GM21390 (cell line): ENCODE data around the gene DNAH3.
"Not testable (repeated sequence)": the region's sequence is repeated elsewhere in the genome, so short reads cannot be mapped to it uniquely, and the experiment has no call there.

Source experiments
- ATAC-seq: cut with Tn5 transposase; IDR thresholded peaks from one replicate; pipeline ENCODE4 v1.9.1; 2021; ENCODE audit not compliant: unreplicated experiment

The DNAH3 gene

GRCh38 chr16:20948444-20948843 lies 202.2 kb downstream of the DNAH3 start:
- ATAC-seq: no peak

DNA sequence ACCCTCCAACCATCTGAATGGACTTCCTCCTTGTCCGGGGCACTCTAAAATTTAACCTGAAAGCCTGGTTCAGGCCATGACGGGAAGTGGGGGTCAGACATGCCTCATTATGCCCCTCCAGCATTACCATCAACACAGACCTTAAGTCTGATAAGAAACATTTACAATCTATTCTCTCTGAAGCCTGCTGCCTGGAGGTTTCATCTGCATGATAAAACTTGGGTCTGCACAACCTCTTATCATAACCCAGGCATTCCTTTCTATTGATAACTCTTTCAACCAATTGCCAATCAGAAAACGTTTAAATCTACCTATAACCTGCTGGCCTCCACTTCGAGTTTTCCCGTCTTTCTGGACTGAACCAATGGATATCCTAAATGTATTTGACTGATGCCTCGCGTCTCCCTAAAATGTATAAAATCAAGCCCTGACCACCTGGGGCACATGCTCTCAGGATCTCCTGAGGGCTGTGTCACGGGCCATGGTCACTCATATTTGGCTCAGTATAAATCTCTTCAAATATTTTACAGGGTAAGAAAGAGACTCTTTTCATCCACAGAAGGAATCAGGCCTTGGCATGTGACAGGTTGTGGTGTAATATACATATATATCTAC lies 204.5 kb downstream of the DNAH3 start:
- no peak for ATAC-seq

DNA sequence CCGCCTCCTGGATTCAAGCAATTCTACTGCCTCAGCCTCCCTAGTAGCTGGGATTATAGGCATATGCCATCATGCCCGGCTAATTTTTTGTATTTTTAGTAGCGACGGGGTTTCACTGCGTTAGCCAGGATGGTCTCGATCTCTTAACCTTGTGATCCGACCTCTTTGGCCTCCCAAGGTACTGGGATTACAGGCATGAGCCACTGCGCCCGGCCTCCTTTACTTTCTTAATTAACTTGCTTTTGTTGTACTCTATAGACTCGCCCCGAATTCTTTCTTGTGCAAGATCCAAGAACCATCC lies 205.1 kb downstream of the DNAH3 start:
- ATAC-seq: not testable (repeated sequence)

- no peak for ATAC-seq
Observed at GRCh38 chr16:20944861-20945574, 205.6 kb downstream of the DNAH3 start.

- ATAC-seq: no peak
Observed at GRCh38 chr16:20942256-20942655, 208.4 kb downstream of the DNAH3 start.

DNA sequence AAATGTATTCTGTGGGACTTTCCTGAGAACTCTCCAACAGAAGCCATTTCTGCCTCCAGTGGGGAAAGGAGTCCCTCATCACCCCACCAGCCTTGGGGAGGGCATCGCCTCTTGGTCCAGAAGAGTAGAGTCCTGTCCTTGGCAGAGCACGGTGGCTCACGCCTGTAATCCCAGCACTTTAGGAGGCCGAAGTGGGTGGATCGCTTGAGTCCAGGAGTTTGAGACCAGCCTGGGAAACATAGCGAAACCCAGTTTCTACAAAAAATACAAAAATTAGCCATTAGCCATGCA lies 209.1 kb downstream of the DNAH3 start:
- no peak for ATAC-seq

DNA sequence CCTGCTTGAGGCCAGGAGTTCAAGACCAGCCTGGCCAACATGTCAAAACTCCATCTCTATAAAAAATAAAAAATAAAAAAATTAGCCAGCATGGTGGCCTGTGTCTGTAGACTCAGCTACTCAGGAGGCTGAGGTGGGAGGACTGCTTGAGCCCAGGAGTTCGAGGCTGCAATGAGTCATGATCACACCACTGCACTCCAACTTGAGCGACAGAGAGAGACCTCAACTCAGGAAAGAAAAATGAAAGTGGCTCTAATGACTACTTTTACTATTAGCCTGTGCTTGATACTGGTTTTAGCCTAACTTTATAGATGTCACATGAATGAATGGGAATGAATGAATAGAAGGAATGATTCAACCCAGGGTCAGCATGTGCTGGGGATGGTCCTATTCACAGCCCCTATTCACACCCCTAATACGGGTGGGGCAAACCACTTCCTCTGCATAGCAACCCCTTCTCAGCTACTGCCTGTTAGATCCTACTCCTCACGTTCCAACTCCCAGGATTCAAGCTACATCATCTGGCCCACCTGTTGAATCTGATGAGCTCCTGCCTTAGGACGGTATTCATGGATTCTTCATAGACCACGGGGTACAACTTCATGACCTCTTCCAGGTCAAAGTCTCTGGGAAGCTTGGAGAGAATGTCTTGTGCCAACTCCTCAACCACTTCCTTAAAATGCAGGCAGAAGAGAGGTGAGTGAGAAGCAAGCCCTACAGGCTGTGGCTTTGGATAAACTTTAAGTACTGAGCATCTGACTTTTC lies 209.6 kb downstream of the DNAH3 start:
- ATAC-seq: no peak

DNA sequence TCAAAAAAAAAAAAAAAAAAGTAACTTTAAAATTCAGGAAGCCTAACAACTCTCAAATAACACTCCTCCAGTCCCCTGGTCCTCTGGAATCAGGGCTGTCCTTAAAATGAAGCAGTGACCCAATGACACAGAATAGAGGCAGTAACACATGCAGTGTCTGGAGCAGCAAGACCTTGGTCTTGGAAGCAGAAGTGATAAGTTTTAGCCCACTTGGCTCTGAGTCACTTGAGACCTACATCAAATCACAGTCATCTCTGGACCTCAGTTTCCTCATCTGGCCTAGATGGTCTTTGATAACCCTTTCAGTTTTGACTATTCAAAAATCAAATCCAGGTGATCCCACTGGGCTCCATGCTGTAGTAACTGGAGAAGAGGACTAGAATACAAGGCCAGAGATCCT lies 211.0 kb downstream of the DNAH3 start:
- no peak for ATAC-seq

DNA sequence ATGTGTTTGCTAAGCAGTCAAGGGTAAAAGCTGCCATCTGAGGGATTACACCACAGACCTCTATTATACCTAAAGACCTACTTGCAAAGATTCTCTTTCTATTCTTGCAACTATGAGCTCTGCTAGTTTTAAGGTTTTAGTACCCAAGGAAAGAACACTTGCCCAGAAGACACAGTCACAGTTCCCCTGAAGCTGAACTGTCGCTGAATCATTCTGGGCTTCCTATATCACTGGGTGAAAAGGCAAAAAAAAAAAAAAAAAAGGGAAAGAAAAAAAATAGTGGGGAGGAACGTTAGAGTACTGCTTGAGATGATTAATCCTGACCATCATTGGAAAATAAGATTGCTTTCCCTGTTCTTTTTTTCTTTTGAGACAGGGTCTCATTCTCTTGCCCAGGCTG lies 212.2 kb downstream of the DNAH3 start:
- ATAC-seq: no peak

GRCh38 chr16:20937736-20938135 lies 212.9 kb downstream of the DNAH3 start:
- no peak for ATAC-seq

GRCh38 chr16:20933589-20933988 lies 217.1 kb downstream of the DNAH3 start:
- ATAC-seq: no peak

DNA sequence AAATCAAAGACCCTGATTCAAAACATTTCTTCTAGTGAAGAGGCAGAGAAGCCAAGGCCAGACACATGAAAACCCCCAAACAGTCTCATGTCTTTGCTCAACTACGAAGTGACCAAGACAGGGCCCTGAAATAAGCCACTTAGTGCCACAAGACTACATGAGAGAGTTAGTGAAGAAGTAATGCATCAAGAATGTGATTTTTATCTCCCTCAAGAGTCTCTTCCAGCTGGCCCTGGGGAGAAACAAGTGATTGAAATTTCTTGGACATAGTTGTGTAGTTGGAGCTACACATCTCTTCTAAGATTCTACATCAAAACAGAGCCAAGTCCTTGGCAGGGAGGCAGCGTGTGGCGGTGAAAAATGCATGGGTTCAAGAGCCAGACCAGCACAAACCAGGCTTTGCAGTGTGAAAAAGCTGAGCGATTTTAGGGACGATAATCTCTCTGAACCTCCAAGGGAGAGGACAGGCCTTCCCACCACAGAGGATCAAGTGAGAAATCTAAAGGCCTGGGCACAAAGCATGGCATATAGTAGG lies 219.5 kb downstream of the DNAH3 start:
- ATAC-seq: no peak

DNA sequence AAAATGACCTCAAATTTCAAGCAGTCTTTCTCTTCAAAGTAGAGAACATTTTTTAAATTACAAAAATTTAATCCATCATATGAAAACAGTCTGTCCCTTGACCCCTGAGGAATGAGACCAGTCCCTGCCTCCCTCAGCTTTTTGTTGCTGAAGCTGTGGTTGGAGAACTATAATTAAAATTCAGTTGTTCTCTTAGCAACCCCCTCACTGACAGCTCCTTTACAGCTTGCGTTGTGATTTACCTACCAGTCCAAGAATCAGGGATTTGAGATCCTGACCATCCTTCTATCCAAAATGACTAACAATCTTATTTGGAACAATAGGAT lies 220.3 kb downstream of the DNAH3 start:
- no peak for ATAC-seq

DNA sequence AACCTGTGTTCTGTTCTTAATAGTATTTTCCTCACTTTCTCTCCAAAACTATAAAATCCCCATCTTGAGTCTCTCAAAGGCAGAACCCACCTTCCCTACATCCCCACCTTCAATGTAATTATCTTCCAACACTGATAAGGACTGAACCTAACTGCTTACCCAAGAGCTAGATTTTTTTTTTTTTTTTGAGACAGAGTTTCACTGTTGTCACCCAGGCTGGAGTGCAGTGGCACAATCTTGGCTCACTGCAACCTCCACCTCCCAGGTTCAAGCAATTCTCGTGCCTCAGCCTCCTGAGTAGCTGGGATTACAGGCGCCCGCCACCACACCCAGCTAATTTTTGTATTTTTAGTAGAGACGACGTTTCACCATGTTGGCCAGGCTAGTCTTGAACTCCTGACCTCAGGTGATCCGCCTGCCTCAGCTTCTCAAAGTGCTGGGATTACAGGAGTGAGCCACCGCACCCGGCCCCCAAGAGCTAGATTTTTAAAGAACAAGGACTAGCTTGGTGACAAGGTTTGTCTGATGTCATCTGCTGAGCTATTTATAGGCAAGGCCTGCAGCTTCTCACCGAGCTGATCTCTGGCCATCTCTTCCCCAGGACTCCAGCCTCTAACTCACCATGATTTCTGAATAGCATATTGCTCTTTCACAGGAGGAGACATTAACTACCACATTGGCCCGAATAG lies 220.8 kb downstream of the DNAH3 start:
- ATAC-seq: not testable (repeated sequence)

- ATAC-seq: no peak
Observed at GRCh38 chr16:20928774-20929411, 221.8 kb downstream of the DNAH3 start.

DNA sequence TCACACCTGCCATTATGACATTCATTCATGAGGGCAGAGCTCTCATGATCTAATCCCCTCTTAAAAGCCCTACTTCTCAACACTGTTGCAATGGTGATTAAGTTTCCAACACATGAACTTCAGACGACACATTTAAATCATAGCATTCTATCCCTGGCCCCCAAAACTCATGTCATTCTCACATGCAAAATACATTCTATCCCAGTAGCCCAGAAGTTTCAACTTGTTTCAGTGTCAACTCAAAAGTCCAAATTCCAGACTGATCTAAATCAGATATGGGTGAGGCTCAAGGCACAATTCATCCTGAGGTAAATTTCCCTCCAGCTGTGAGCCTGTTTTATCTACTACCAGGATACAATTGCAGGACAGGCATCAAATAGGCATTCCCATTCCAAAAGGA lies 224.9 kb downstream of the DNAH3 start:
- no peak for ATAC-seq

DNA sequence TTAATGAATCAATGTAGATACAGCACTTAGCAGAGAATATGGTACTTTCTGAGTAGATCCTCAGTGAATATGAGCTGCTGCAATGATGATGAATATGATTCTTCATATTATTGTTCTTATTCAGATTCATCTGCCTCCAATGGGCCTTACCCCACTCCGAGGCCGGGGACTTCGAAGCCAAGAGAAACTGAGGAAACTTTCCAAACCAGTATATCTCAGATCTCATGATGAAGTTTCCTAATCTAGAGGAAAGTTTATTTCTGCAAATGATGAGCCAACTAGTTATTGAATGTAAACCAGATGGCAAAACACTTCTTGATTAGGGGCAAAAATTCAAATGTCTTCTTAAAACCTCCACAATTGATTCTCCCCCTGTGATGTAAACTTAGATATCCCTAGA lies 226.8 kb downstream of the DNAH3 start:
- ATAC-seq: no peak

- no peak for ATAC-seq
Observed at GRCh38 chr16:20920799-20921198, 229.8 kb downstream of the DNAH3 start.

DNA sequence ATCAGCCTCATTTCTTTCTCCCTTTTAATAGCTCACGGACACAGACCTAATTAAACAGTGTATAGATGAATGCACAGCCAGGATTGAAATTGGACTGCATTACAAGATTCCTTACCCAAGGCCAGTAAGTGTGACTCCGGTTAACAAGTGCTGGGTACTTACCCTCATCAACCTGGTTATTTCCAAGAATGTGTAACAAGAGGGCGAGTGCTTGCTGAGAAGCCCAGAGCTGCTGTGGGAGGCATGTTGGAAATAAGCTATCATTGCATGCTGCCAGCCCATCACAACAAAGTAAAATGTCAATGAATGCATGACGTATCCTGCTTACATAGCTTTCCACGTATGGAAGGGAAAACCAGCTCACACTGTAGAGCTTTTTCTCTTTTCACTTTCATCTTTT lies 230.6 kb downstream of the DNAH3 start:
- no peak for ATAC-seq

- no peak for ATAC-seq
Observed at GRCh38 chr16:20918486-20919239, 232.0 kb downstream of the DNAH3 start.

DNA sequence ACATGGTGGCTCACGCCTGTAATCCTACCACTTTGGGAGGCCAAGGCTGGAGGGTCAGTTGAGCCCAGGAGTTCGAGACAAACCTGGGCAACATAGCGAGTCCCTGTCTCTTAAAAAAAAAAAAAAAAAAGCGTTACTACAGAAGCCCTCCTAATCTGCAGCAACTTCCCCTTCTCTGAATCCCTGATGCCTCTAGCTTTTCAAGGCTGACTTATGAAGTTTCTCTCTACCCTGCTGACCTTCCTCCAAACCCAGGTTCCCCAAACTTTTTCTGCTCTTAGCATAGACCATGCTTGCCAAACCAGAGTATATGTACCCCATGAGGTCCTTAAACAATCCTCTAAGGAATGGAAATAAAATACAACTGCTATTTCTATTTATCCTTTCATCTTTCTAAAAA lies 233.7 kb downstream of the DNAH3 start:
- ATAC-seq: no peak
